GM23338 (cell line): ENCODE data around the gene PPL. TPM values are rescaled to one million over a fixed set of nuclear protein-coding genes. Genes with fewer than 3 reads are reported as not detected.
"Not testable (repeated sequence)": the region's sequence is repeated elsewhere in the genome, so short reads cannot be mapped to it uniquely, and the experiment has no call there.

Experiments used
- ATAC-seq: fragments of 200-7000 bp; cut with Tn5 transposase; 3 replicates; pipeline ENCODE4 v1.9.1; 2020
- DNase-seq: peaks from one replicate; pipeline ENCODE4 v3.0.0-alpha.2; 2015; ENCODE audit warnings: low spot score
- H2AFZ ChIP-seq: fragments of 200-600 bp; sonication (generic); 2 replicates; pipeline ENCODE4 v1.8.0; 2016; ENCODE audit warnings: antibody characterized with exemption, mild to moderate bottlenecking, moderate library complexity
- H3F3A ChIP-seq: fragments of 200-600 bp; sonication (generic); replicated peaks from 2 replicates; pipeline ENCODE4 v1.8.0; 2017; ENCODE audit warnings: antibody characterized with exemption, mixed run types, low read depth
- H3K27ac ChIP-seq: fragments of 200-600 bp; sonication (generic); 2 replicates; pipeline ENCODE4 v1.6.1; 2016; ENCODE audit warnings: low read depth
- H3K27me3 ChIP-seq: fragments of 200-600 bp; sonication (generic); 2 replicates; pipeline ENCODE4 v1.8.0; 2016; ENCODE audit warnings: mild to moderate bottlenecking, mixed run types, moderate library complexity; ENCODE audit not compliant: insufficient read depth
- H3K36me3 ChIP-seq: fragments of 200-600 bp; sonication (generic); 2 replicates; pipeline ENCODE4 v1.8.0; 2016; ENCODE audit warnings: mild to moderate bottlenecking; ENCODE audit not compliant: insufficient read depth
- H3K4me1 ChIP-seq: fragments of 200-600 bp; sonication (generic); 2 replicates; pipeline ENCODE4 v1.8.0; 2016; ENCODE audit warnings: mild to moderate bottlenecking, moderate library complexity; ENCODE audit not compliant: insufficient read depth
- H3K4me2 ChIP-seq: fragments of 200-600 bp; sonication (generic); 2 replicates; pipeline ENCODE4 v1.7.1; 2017; ENCODE audit warnings: mixed run types
- H3K4me3 ChIP-seq: fragments of 200-600 bp; sonication (generic); 2 replicates; pipeline ENCODE4 v1.6.1; 2016; ENCODE audit warnings: mixed run types
- H3K79me2 ChIP-seq: fragments of 200-600 bp; sonication (generic); replicated peaks from 2 replicates; pipeline ENCODE4 v1.8.0; 2017; ENCODE audit warnings: mild to moderate bottlenecking; ENCODE audit not compliant: insufficient read depth
- H3K9me2 ChIP-seq: fragments of 200-600 bp; sonication (generic); 2 replicates; pipeline ENCODE4 v1.8.0; 2017; ENCODE audit not compliant: insufficient read depth
- H4K20me1 ChIP-seq: fragments of 200-600 bp; sonication (generic); replicated peaks from 2 replicates; pipeline ENCODE4 v1.8.0; 2017; ENCODE audit warnings: mild to moderate bottlenecking; ENCODE audit not compliant: insufficient read depth
- H3K27ac Mint-ChIP-seq: 2 replicates; pipeline ENCODE4 v1.8.0; 2020; ENCODE audit warnings: inconsistent platforms, mild to moderate bottlenecking, moderate library complexity, mixed read lengths
- H3K27me3 Mint-ChIP-seq: 3 replicates; pipeline ENCODE4 v1.8.0; 2022; ENCODE audit warnings: low read depth, mild to moderate bottlenecking, moderate library complexity, mixed read lengths, inconsistent platforms; ENCODE audit not compliant: insufficient read depth, poor library complexity
- H3K36me3 Mint-ChIP-seq: 3 replicates; pipeline ENCODE4 v1.8.0; 2021; ENCODE audit warnings: low read depth, mild to moderate bottlenecking, inconsistent platforms, moderate library complexity, mixed read lengths
- H3K4me1 Mint-ChIP-seq: 3 replicates; pipeline ENCODE4 v1.8.0; 2020; ENCODE audit warnings: mild to moderate bottlenecking, inconsistent platforms, mixed read lengths
- H3K4me3 Mint-ChIP-seq: 3 replicates; pipeline ENCODE4 v1.8.0; 2021; ENCODE audit warnings: moderate library complexity, mild to moderate bottlenecking, inconsistent platforms, mixed read lengths
- H3K9me3 Mint-ChIP-seq: 3 replicates; pipeline ENCODE4 v1.8.0; 2020; ENCODE audit warnings: moderate library complexity, mild to moderate bottlenecking, inconsistent platforms, mixed read lengths
- EZH2phosphoT487 ChIP-seq: fragments of 200-600 bp; sonication (generic); IDR thresholded peaks from one replicate; pipeline ENCODE4 v1.8.1; 2018; ENCODE audit warnings: antibody characterized with exemption; ENCODE audit not compliant: unreplicated experiment
- NANOG ChIP-seq: IDR thresholded peaks from 2 replicates; pipeline ENCODE4 v1.6.1; 2016; ENCODE audit warnings: antibody characterized with exemption, borderline replicate concordance
- POLR2AphosphoS5 ChIP-seq: IDR thresholded peaks from 2 replicates; pipeline ENCODE4 v1.6.1; 2016; ENCODE audit warnings: antibody characterized with exemption, low read depth
- ZNF114 ChIP-seq: fragments of 250-450 bp; sonication (Bioruptor Pico); IDR thresholded peaks from 2 replicates; pipeline ENCODE4 v1.5.0; 2020; ENCODE audit warnings: mild to moderate bottlenecking, moderate library complexity
- polyA plus RNA-seq: library from polyadenylated mRNA; unstranded; fragments of >200 nt; fragmentation: Nextera tagmentation; extraction: Ambion mirVana; gene quantifications from 2 replicates; pipeline ENCODE4 v1.2.1, GENCODE V29; 2016
- total RNA-seq: library from RNA; depleted of rRNA; stranded (reverse); fragments of >200 nt; shearing (Covaris generic); gene quantifications from 2 replicates; pipeline ENCODE4 v1.2.3, GENCODE V29; 2014
- TF ChIP-seq, protein P1 (sequence below): fragments of 250-450 bp; sonication (Bioruptor Pico); IDR thresholded peaks from 2 replicates; pipeline ENCODE4 v1.5.0; 2020; ENCODE audit warnings: mild to moderate bottlenecking, moderate library complexity
- TF ChIP-seq, protein P2 (sequence below): IDR thresholded peaks from one replicate; pipeline ENCODE4 v1.6.1; 2018; ENCODE audit warnings: antibody characterized with exemption; ENCODE audit not compliant: unreplicated experiment
- TF ChIP-seq, protein P3 (sequence below), 2 experiments: fragments of 200-600 bp in 1 of 2; sonication (generic) in 1 of 2; conservative IDR thresholded peaks; 2 replicates each; pipeline versions ENCODE4 v1.5.1 to v1.6.1; 2016 to 2017; ENCODE audit warnings: antibody characterized with exemption in 2 of 2, low read depth in 2 of 2, mild to moderate bottlenecking in 2 of 2, moderate library complexity in 1 of 2

Gene PPL
- total and polyA plus RNA-seq, 2 experiments from 2014 or later, result 10.6 to 31.7 TPM

DNA sequence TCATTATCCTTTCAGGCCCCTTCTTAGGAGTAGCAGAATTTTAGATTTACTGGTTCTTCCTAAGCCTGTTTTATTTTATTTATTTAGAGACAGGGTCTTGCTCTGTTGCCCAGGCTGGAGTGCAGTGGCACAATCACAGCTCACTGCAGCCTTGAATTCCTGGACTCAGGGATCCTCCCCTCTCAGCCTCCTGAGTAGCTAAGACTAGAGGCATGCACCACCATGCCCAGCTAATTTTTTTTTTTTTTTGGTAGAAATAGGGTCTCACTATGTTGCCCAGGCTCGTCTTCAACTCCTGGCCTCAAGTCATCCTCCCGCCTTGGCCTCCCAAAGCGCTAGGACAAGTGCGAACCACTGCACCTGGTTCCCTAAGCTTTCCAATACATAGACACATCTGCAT is 7.3 kb downstream of the PPL start:
- H3K4me1 ChIP-seq, H3K27me3 Mint-ChIP-seq, H3K4me3 Mint-ChIP-seq, H3K27ac ChIP-seq, H3K4me2 ChIP-seq, H3K36me3 ChIP-seq, H2AFZ ChIP-seq, H3K27ac Mint-ChIP-seq, ATAC-seq, H3K4me3 ChIP-seq, H4K20me1 ChIP-seq, DNase-seq, H3F3A ChIP-seq, H3K9me2 ChIP-seq, H3K27me3 ChIP-seq: not testable (repeated sequence)
- H3K4me1 Mint-ChIP-seq, result peaks cover 14% of the 10 kb centered on the region
- peaks cover 21% of the 10 kb centered on the region for H3K36me3 Mint-ChIP-seq
- peaks cover 19% of the 10 kb centered on the region for H3K79me2 ChIP-seq
- H3K9me3 Mint-ChIP-seq, result peaks cover 13% of the 10 kb centered on the region

- H3K27ac Mint-ChIP-seq, result no peak overlapping the region
- Histone ChIP-seq H3K36me3 (no peaks in the 10 kb centered on the region), H2AFZ (no peak overlapping the region), H3K27ac (no peak overlapping the region), H4K20me1 (0 out of 2 replicates have a peak, but pooled peaks cover 6% of the 10 kb centered on the region), H3F3A (no peaks in the 10 kb centered on the region), H3K9me2 (no peaks in the 10 kb centered on the region), H3K4me3 (no peak overlapping the region), H3K4me1 (no peaks in the 10 kb centered on the region), H3K79me2 (peaks cover 19% of the 10 kb centered on the region), H3K4me2 (no peak overlapping the region), H3K27me3 (no peaks in the 10 kb centered on the region)
- H3K27me3 Mint-ChIP-seq, result peaks cover 7% of the 10 kb centered on the region
- H3K9me3 Mint-ChIP-seq, result peaks cover 13% of the 10 kb centered on the region
- TF ChIP-seq EZH2phosphoT487 (no peak), ZNF114 (CRISPR knock-in tag) (no peak), POLR2AphosphoS5 (no peak), NANOG (no peak)
- TF ChIP-seq, protein P1, sequence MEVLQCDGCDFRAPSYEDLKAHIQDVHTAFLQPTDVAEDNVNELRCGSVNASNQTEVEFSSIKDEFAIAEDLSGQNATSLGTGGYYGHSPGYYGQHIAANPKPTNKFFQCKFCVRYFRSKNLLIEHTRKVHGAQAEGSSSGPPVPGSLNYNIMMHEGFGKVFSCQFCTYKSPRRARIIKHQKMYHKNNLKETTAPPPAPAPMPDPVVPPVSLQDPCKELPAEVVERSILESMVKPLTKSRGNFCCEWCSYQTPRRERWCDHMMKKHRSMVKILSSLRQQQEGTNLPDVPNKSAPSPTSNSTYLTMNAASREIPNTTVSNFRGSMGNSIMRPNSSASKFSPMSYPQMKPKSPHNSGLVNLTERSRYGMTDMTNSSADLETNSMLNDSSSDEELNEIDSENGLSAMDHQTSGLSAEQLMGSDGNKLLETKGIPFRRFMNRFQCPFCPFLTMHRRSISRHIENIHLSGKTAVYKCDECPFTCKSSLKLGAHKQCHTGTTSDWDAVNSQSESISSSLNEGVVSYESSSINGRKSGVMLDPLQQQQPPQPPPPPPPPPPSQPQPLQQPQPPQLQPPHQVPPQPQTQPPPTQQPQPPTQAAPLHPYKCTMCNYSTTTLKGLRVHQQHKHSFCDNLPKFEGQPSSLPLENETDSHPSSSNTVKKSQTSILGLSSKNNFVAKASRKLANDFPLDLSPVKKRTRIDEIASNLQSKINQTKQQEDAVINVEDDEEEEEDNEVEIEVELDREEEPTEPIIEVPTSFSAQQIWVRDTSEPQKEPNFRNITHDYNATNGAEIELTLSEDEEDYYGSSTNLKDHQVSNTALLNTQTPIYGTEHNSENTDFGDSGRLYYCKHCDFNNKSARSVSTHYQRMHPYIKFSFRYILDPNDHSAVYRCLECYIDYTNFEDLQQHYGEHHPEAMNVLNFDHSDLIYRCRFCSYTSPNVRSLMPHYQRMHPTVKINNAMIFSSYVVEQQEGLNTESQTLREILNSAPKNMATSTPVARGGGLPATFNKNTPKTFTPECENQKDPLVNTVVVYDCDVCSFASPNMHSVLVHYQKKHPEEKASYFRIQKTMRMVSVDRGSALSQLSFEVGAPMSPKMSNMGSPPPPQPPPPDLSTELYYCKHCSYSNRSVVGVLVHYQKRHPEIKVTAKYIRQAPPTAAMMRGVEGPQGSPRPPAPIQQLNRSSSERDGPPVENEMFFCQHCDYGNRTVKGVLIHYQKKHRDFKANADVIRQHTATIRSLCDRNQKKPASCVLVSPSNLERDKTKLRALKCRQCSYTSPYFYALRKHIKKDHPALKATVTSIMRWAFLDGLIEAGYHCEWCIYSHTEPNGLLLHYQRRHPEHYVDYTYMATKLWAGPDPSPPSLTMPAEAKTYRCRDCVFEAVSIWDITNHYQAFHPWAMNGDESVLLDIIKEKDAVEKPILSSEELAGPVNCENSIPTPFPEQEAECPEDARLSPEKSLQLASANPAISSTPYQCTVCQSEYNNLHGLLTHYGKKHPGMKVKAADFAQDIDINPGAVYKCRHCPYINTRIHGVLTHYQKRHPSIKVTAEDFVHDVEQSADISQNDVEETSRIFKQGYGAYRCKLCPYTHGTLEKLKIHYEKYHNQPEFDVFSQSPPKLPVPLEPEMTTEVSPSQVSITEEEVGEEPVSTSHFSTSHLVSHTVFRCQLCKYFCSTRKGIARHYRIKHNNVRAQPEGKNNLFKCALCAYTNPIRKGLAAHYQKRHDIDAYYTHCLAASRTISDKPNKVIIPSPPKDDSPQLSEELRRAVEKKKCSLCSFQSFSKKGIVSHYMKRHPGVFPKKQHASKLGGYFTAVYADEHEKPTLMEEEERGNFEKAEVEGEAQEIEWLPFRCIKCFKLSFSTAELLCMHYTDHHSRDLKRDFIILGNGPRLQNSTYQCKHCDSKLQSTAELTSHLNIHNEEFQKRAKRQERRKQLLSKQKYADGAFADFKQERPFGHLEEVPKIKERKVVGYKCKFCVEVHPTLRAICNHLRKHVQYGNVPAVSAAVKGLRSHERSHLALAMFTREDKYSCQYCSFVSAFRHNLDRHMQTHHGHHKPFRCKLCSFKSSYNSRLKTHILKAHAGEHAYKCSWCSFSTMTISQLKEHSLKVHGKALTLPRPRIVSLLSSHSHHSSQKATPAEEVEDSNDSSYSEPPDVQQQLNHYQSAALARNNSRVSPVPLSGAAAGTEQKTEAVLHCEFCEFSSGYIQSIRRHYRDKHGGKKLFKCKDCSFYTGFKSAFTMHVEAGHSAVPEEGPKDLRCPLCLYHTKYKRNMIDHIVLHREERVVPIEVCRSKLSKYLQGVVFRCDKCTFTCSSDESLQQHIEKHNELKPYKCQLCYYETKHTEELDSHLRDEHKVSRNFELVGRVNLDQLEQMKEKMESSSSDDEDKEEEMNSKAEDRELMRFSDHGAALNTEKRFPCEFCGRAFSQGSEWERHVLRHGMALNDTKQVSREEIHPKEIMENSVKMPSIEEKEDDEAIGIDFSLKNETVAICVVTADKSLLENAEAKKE, result no peak
- TF ChIP-seq, protein P2, sequence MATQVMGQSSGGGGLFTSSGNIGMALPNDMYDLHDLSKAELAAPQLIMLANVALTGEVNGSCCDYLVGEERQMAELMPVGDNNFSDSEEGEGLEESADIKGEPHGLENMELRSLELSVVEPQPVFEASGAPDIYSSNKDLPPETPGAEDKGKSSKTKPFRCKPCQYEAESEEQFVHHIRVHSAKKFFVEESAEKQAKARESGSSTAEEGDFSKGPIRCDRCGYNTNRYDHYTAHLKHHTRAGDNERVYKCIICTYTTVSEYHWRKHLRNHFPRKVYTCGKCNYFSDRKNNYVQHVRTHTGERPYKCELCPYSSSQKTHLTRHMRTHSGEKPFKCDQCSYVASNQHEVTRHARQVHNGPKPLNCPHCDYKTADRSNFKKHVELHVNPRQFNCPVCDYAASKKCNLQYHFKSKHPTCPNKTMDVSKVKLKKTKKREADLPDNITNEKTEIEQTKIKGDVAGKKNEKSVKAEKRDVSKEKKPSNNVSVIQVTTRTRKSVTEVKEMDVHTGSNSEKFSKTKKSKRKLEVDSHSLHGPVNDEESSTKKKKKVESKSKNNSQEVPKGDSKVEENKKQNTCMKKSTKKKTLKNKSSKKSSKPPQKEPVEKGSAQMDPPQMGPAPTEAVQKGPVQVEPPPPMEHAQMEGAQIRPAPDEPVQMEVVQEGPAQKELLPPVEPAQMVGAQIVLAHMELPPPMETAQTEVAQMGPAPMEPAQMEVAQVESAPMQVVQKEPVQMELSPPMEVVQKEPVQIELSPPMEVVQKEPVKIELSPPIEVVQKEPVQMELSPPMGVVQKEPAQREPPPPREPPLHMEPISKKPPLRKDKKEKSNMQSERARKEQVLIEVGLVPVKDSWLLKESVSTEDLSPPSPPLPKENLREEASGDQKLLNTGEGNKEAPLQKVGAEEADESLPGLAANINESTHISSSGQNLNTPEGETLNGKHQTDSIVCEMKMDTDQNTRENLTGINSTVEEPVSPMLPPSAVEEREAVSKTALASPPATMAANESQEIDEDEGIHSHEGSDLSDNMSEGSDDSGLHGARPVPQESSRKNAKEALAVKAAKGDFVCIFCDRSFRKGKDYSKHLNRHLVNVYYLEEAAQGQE, result no peak
- TF ChIP-seq, protein P3, sequence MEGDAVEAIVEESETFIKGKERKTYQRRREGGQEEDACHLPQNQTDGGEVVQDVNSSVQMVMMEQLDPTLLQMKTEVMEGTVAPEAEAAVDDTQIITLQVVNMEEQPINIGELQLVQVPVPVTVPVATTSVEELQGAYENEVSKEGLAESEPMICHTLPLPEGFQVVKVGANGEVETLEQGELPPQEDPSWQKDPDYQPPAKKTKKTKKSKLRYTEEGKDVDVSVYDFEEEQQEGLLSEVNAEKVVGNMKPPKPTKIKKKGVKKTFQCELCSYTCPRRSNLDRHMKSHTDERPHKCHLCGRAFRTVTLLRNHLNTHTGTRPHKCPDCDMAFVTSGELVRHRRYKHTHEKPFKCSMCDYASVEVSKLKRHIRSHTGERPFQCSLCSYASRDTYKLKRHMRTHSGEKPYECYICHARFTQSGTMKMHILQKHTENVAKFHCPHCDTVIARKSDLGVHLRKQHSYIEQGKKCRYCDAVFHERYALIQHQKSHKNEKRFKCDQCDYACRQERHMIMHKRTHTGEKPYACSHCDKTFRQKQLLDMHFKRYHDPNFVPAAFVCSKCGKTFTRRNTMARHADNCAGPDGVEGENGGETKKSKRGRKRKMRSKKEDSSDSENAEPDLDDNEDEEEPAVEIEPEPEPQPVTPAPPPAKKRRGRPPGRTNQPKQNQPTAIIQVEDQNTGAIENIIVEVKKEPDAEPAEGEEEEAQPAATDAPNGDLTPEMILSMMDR (conservative IDR thresholded peaks at IDR 0.05; ENCODE audit: low read depth in 2 of 2), result no peak
- no peak for ATAC-seq
- peaks cover 21% of the 10 kb centered on the region for H3K36me3 Mint-ChIP-seq
- no peak overlapping the region for H3K4me3 Mint-ChIP-seq
- H3K4me1 Mint-ChIP-seq, result peaks cover 18% of the 10 kb centered on the region
- no peak for DNase-seq
These were observed 8.7 kb downstream of the PPL start for GRCh38 chr16:4928227-4928626.
